IMR-90 (cell line): ENCODE data around the gene DLG4. TPM values are rescaled to one million over a fixed set of nuclear protein-coding genes. Genes with fewer than 3 reads are reported as not detected.

ENCODE experiments used
- ATAC-seq: fragments of 200-7000 bp; cut with Tn5 transposase; 2 replicates; pipeline ENCODE4 v1.9.1; 2020; ENCODE audit warnings: low read depth, mild to moderate bottlenecking, moderate library complexity
- BruUV-seq: library from RNA; stranded (reverse); fragments of 400-500 nt; replicated peaks from 2 replicates; lab custom pipeline; 2021; lab: Mats Ljungman, UMichigan
- CTCF ChIA-PET: fragments of 300-600 bp; formaldehyde crosslinking; extraction: SDS; loops from one replicate; lab custom pipeline; 2021; ENCODE audit warnings: antibody characterized with exemption; lab: Yijun Ruan, JAX
- POLR2A ChIA-PET: fragments of 300-600 bp; sonication (Branson Sonifier 250); formaldehyde crosslinking; loops from one replicate; lab custom pipeline; 2022; ENCODE audit warnings: antibody characterized with exemption; ENCODE audit not compliant: unreplicated experiment; lab: Charles Lee
- DNase-seq: peaks from one replicate; pipeline ENCODE4 v3.0.0; 2013
- H2AFZ ChIP-seq: replicated peaks from 2 replicates; pipeline ENCODE3; 2013; ENCODE audit warnings: low read length, mild to moderate bottlenecking; ENCODE audit not compliant: poor library complexity
- H2AK5ac ChIP-seq: 2 replicates; pipeline ENCODE4 v1.6.1; 2013; ENCODE audit warnings: low read depth, low read length, inconsistent platforms
- H2AK9ac ChIP-seq: replicated peaks from 2 replicates; pipeline ENCODE3; 2013; ENCODE audit warnings: mild to moderate bottlenecking, low read depth, low read length, moderate library complexity; ENCODE audit not compliant: poor library complexity
- H2BK120ac ChIP-seq: 2 replicates; pipeline ENCODE4 v1.6.1; 2013; ENCODE audit warnings: low read depth, low read length, inconsistent platforms
- H2BK15ac ChIP-seq: 3 replicates; pipeline ENCODE4 v1.6.1; 2013; ENCODE audit warnings: low read depth, low read length, inconsistent platforms
- H2BK20ac ChIP-seq: 2 replicates; pipeline ENCODE4 v1.6.1; 2013; ENCODE audit warnings: low read depth, mild to moderate bottlenecking, inconsistent platforms, low read length, moderate library complexity
- H2BK5ac ChIP-seq: 2 replicates; pipeline ENCODE4 v1.6.1; 2013; ENCODE audit warnings: mild to moderate bottlenecking, low read depth, low read length, inconsistent platforms; ENCODE audit not compliant: poor library complexity, severe bottlenecking
- H3K14ac ChIP-seq: replicated peaks from 2 replicates; pipeline ENCODE4 v1.6.1; 2013; ENCODE audit warnings: low read depth, low read length, inconsistent platforms
- H3K18ac ChIP-seq: 2 replicates; pipeline ENCODE4 v1.6.1; 2013; ENCODE audit warnings: low read depth, low read length, control low read depth
- H3K23ac ChIP-seq: 2 replicates; pipeline ENCODE4 v1.6.1; 2013; ENCODE audit warnings: low read depth, low read length, inconsistent platforms
- H3K27ac ChIP-seq: 2 replicates; pipeline ENCODE4 v1.5.1; 2013; ENCODE audit warnings: mild to moderate bottlenecking, control low read depth, low read length; ENCODE audit not compliant: insufficient read depth
- H3K27me3 ChIP-seq: 2 replicates; pipeline ENCODE4 v1.6.1; 2013; ENCODE audit warnings: low read length; ENCODE audit not compliant: control insufficient read depth, insufficient read depth
- H3K36me3 ChIP-seq: 2 replicates; pipeline ENCODE4 v1.6.1; 2013; ENCODE audit warnings: low read length, mixed read lengths; ENCODE audit not compliant: control insufficient read depth, insufficient read depth
- H3K4ac ChIP-seq: 2 replicates; pipeline ENCODE4 v1.6.1; 2013; ENCODE audit warnings: low read depth, low read length, inconsistent platforms
- H3K4me1 ChIP-seq: 2 replicates; pipeline ENCODE4 v1.6.1; 2013; ENCODE audit warnings: low read length, mixed read lengths; ENCODE audit not compliant: control insufficient read depth, insufficient read depth
- H3K4me2 ChIP-seq: 2 replicates; pipeline ENCODE4 v1.6.1; 2013; ENCODE audit warnings: low read depth, mild to moderate bottlenecking, control low read depth, low read length, moderate library complexity
- H3K4me3 ChIP-seq: 2 replicates; pipeline ENCODE4 v1.5.1; 2013; ENCODE audit warnings: low read depth, mild to moderate bottlenecking, control low read depth, low read length, moderate library complexity; ENCODE audit not compliant: insufficient read depth
- H3K56ac ChIP-seq: 2 replicates; pipeline ENCODE4 v1.6.1; 2013; ENCODE audit warnings: low read length, inconsistent platforms; ENCODE audit not compliant: insufficient read depth; ENCODE audit errors: extremely low read depth
- H3K79me1 ChIP-seq, 2 experiments: 2 replicates each; pipeline ENCODE4 v1.6.1; 2013; ENCODE audit warnings: low read length in 2 of 2, inconsistent platforms in 1 of 2, low read depth in 1 of 2
- H3K9ac ChIP-seq: 2 replicates; pipeline ENCODE4 v1.6.1; 2013; ENCODE audit warnings: low read depth, low read length, control low read depth
- H3K9me1 ChIP-seq: 2 replicates; pipeline ENCODE4 v1.6.1; 2013; ENCODE audit warnings: low read length, inconsistent platforms; ENCODE audit not compliant: insufficient read depth
- H3K9me3 ChIP-seq: 2 replicates; pipeline ENCODE4 v1.6.1; 2013; ENCODE audit warnings: low read length; ENCODE audit not compliant: control insufficient read depth, insufficient read depth
- H4K20me1 ChIP-seq: 2 replicates; pipeline ENCODE4 v1.6.1; 2013; ENCODE audit warnings: low read length, inconsistent platforms; ENCODE audit not compliant: insufficient read depth
- H4K5ac ChIP-seq: 2 replicates; pipeline ENCODE4 v1.6.1; 2013; ENCODE audit warnings: mild to moderate bottlenecking, low read depth, low read length, control low read depth
- H4K8ac ChIP-seq, 2 experiments: 2 replicates each; pipeline ENCODE4 v1.6.1; 2013; ENCODE audit warnings: low read depth in 2 of 2, low read length in 2 of 2, control low read depth in 1 of 2, inconsistent platforms in 1 of 2
- H4K91ac ChIP-seq: 2 replicates; pipeline ENCODE4 v1.6.1; 2013; ENCODE audit warnings: low read depth, low read length, inconsistent platforms; ENCODE audit not compliant: insufficient read depth
- BHLHE40 ChIP-seq: fragments of 150-350 bp; IDR thresholded peaks from 2 replicates; pipeline ENCODE4 v1.6.1; 2016; ENCODE audit warnings: mild to moderate bottlenecking, low read depth, low read length
- CEBPB ChIP-seq: IDR thresholded peaks from 2 replicates; pipeline ENCODE4 v1.6.1; 2012; ENCODE audit warnings: low read depth, low read length, improper control_type of control experiment
- CHD1 ChIP-seq: IDR thresholded peaks from 2 replicates; pipeline ENCODE4 v1.6.1; 2012; ENCODE audit warnings: low read depth, low read length, improper control_type of control experiment
- ELK1 ChIP-seq: fragments of 150-350 bp; IDR thresholded peaks from 2 replicates; pipeline ENCODE4 v1.6.1; 2016; ENCODE audit warnings: low read depth, mild to moderate bottlenecking, low read length, moderate library complexity, borderline replicate concordance
- FOS ChIP-seq: fragments of 150-350 bp; IDR thresholded peaks from 2 replicates; pipeline ENCODE4 v1.6.1; 2016; ENCODE audit warnings: low read depth, low read length
- MAFK ChIP-seq: IDR thresholded peaks from 2 replicates; pipeline ENCODE4 v1.6.1; 2012; ENCODE audit warnings: low read depth, low read length, improper control_type of control experiment
- MXI1 ChIP-seq: IDR thresholded peaks from 2 replicates; pipeline ENCODE4 v1.6.1; 2012; ENCODE audit warnings: low read depth, mild to moderate bottlenecking, low read length, moderate library complexity, borderline replicate concordance
- NFE2L2 ChIP-seq: fragments of 150-350 bp; IDR thresholded peaks from 2 replicates; pipeline ENCODE4 v1.6.1; 2016; ENCODE audit warnings: low read depth, mild to moderate bottlenecking, low read length
- POLR2A ChIP-seq: IDR thresholded peaks from 2 replicates; pipeline ENCODE4 v1.6.1; 2012; ENCODE audit warnings: mild to moderate bottlenecking, low read depth, low read length
- RAD21 ChIP-seq: IDR thresholded peaks from 2 replicates; pipeline ENCODE4 v1.6.1; 2012; ENCODE audit warnings: low read length, improper control_type of control experiment
- RFX5 ChIP-seq: IDR thresholded peaks from 2 replicates; pipeline ENCODE4 v1.8.0; 2012; ENCODE audit warnings: low read depth, mild to moderate bottlenecking, low read length, moderate library complexity
- SMC3 ChIP-seq: fragments of 150-350 bp; IDR thresholded peaks from 2 replicates; pipeline ENCODE4 v1.6.1; 2016; ENCODE audit warnings: low read depth, mild to moderate bottlenecking, antibody characterized with exemption, low read length, moderate library complexity
- USF2 ChIP-seq: fragments of 150-350 bp; IDR thresholded peaks from 2 replicates; pipeline ENCODE4 v1.6.1; 2017; ENCODE audit warnings: mild to moderate bottlenecking, antibody characterized with exemption, low read length, low read depth
- WGBS, 2 experiments: methylation state at CpG; one replicate each; pipeline versions ENCODE4 v1.1.5 to v1.1.7; 2013; ENCODE audit warnings: missing lambda C conversion rate in 2 of 2; ENCODE audit not compliant: insufficient read length in 1 of 2; ENCODE audit errors: extremely low coverage in 2 of 2; 5-methylcytosine and 5-hydroxymethylcytosine counted together
- dilution Hi-C: fragments of 300-500 bp; cut with HindIII; formaldehyde crosslinking; loops from one replicate; pipeline ENCODE4 v1.14.3; 2018; ENCODE audit warnings: low sequenced_read_pairs; ENCODE audit not compliant: unreplicated experiment
- in situ Hi-C: fragments of 300-500 bp; cut with MboI; formaldehyde crosslinking; loops from 3 replicates; pipeline ENCODE4 v1.14.3; 2019; ENCODE audit warnings: low sequenced_read_pairs, inconsistent platforms, mixed read lengths
- intact Hi-C: fragments of 100-400 bp; cut with micrococcal nuclease; formaldehyde crosslinking; loops from 2 replicates; pipeline ENCODE4 v1.10.0; 2022
- polyA plus RNA-seq, 3 experiments: library from polyadenylated mRNA; depleted of rRNA; stranded (reverse); fragments of >200 nt; gene quantifications; 2 replicates each; pipeline ENCODE4 v1.2.3, GENCODE V29; 2012; ENCODE audit warnings: low replicate concordance in 1 of 3
- total RNA-seq: library from RNA; depleted of rRNA; stranded (reverse); fragments of >200 nt; gene quantifications from 2 replicates; pipeline ENCODE4 v1.2.3, GENCODE V29; 2012

DLG4 gene
- total and polyA plus RNA-seq, 2 of the 4 experiments (the other 2 are of a cell fraction) = 8.2 to 30.5 TPM

- Histone ChIP-seq H3K18ac (no peak overlapping the region), H2AK9ac (no peak overlapping the region), H3K9me1 (no peaks in the 10 kb centered on the region), H4K20me1 (no peaks in the 10 kb centered on the region), H3K79me1 (no peaks in the 10 kb centered on the region), H4K5ac (no peak overlapping the region), H3K56ac (no peak overlapping the region), H2BK20ac (no peak overlapping the region), H3K23ac (no peak overlapping the region), H2AFZ (no peak overlapping the region), H4K8ac (no peak overlapping the region), H2BK120ac (no peak overlapping the region), H4K91ac (no peak overlapping the region), H3K9ac (no peak overlapping the region), H3K9me3 (no peaks in the 10 kb centered on the region), H3K27me3 (peaks cover 49% of the 10 kb centered on the region), H2BK5ac (no peak overlapping the region), H3K27ac (no peak overlapping the region), H2BK15ac (no peak overlapping the region), H3K4me1 (no peaks in the 10 kb centered on the region), H3K4ac (no peak overlapping the region), H3K4me2 (no peak overlapping the region), H2AK5ac (no peak overlapping the region), H3K36me3 (no peaks in the 10 kb centered on the region), H3K14ac (no peak overlapping the region), H3K4me3 (no peak overlapping the region)
- ChIA-PET CTCF (interaction anchor here (0.6 to 3.2 kb wide), 6 partner anchors 12 to 92 kb away, joined by 3 to 21 read pairs (median 6); no protein-coding TSS in a partner anchor), POLR2A (no interaction called here)
- in situ Hi-C loops = loop anchor here (5.0 to 25.0 kb wide), 2 partner anchors 85 to 225 kb away; no protein-coding TSS in a partner anchor
- DNase-seq (no peak), ATAC-seq (no peak)
- 0% methylated on average over 1 of the region's 13 CpGs; no CpG with 5 or more reads in 1 of the 2 experiments for WGBS, 2 experiments
- intact Hi-C loops = loop anchor here (2.0 kb wide), 1 partner anchor 39 kb away; no protein-coding TSS in a partner anchor
- no TSS peak for BruUV-seq
- TF ChIP-seq NFE2L2 (no peak), SMC3 (no peak), MXI1 (no peak), CEBPB (no peak), FOS (no peak), BHLHE40 (no peak), USF2 (no peak), RAD21 (no peak), POLR2A (no peak), RFX5 (no peak), MAFK (no peak), ELK1 (no peak), CHD1 (no peak)
- dilution Hi-C loops = no loop called here
These were observed 82.3 kb downstream of the DLG4 start for GRCh38 chr17:7137171-7137943.
